Stimulated activated CD8-positive, alpha-beta memory T cell treated with anti-CD3 and anti-CD28 coated beads, Interleukin-4, amount 100 ng/mL, for 48 hours (primary cell): Measurements from ENCODE around the gene EFCAB6.

Source experiments
- DNase-seq: peaks from one replicate; pipeline ENCODE4 v3.0.0-alpha.2; 2020

The EFCAB6 gene

DNA sequence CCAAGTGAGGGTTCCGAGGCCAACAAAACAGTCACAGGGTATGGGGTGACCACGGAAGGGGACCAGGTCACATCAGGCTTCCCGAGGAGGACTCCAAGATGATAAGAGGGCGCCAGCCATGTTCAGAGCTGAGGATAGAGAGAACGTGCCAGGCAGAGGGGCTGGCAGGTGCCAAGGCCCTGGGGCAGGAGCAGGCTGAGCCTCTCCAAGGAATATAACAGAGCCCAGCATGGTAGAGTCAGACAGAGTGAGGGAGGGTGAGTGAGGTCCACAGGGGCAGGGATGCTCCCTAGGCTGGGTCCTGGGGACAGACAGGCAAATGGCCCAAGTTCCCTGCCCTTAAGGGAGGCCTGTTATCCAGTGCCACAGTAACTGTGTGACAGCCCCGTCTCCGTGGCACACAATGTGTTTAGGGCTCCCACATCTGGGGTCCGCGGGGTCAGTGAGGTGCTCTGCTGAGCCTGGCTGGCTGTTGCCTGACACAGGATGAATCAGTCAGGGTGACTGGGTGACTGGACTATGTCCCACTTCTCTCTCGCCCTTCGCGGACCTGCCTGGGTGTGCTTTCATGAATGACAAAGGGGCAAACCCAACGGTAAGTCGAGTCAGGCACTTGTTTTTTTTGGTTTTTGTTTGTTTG, 295.0 kb downstream of the EFCAB6 start:
- DNase-seq: no peak

DNA sequence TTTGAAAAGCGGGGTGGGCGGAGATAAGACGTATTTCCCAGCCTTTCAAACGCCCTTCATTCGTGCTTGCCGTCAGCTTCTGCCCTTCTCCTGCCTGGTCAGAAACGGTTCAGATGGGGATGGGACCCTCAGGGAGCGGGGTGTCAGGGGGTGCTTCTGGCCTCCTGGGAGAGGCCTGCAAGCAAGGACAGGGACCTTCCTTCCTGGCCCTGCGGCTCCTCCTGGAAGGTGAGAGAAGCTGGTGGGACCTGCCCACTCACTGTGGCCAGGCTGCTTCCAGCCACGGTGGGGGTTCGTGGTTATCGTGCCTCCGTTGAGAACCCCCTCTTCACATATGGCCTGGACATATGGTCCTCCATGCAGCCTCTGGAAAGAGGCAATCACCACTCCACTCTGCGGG, 295.7 kb downstream of the EFCAB6 start:
- DNase-seq: no peak

GRCh38 chr22:43515902-43516301, 296.2 kb downstream of the EFCAB6 start:
- DNase-seq: no peak

DNA sequence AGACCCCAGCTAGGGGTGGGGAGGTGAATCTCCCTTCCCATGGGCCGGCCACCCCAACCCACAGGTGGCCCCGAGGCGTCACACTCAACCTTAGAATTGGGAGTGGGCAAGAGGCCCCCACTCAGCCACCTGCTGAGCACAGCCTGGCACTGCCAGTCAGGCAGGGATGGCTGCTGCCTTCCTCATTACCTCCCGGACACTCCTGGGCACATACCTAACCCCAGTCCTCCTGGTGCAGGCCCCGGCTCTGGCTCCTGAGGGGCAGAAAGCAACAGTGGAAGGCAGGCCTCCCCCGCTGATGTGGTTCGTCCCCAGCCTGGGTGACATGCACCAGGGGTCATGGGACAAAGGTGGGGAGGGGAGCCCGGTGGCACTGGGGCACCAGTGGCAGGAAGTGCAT, 296.7 kb downstream of the EFCAB6 start:
- no peak for DNase-seq

DNA sequence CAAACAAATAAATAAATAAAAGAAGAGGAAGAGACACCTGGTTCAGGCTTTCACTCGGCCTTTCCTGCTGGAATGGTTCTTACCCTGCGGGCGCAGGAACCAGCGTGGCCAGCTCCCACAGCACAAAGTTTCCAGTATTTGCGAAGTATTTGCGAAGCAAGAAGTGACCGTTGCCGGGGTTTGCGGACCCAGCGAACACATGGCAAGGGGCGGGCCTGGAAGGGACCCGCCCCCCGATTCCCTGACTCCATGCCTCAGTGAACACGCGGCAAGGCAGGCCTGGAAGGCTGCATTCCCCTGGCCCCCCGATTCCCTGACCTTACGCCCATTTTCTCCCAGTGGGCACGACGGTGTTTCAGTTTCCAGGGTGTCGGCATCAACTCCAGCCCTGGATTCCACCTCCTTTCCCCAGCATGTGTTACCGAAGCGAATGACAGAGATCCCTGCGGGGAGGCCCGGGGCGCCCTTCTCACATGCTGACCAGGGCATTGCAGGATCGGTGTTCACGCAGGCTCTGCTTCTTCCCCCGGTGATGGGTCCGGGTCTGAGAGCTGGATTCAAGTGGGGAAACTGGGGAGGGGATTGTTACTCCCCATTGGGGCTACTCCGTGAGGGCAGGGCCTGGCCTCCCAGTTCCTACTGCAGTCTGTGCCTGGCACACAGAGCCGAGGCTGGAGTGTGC, 297.5 kb downstream of the EFCAB6 start:
- no peak for DNase-seq

DNA sequence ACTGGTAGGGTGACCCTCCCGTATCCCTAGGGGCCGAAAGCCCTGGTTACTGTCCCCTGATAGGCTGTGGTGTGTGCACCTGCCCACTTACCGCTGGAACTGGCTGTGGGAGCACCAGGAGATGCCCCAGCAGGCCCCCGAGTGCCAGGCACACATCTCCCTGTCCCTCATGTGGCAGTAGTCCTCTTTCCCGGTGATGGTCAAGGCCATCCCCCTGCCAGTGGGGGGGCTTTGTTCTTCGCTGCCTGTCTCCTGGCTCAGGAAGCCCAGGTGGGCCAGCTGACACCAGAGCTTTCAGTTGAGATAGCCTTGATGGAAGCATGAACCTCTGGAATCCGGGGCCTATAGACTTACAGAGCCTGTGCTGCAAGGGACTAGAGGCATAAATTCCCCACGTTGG, 299.8 kb downstream of the EFCAB6 start:
- no peak for DNase-seq

GRCh38 chr22:43511276-43511910, 300.7 kb downstream of the EFCAB6 start:
- no peak for DNase-seq

DNA sequence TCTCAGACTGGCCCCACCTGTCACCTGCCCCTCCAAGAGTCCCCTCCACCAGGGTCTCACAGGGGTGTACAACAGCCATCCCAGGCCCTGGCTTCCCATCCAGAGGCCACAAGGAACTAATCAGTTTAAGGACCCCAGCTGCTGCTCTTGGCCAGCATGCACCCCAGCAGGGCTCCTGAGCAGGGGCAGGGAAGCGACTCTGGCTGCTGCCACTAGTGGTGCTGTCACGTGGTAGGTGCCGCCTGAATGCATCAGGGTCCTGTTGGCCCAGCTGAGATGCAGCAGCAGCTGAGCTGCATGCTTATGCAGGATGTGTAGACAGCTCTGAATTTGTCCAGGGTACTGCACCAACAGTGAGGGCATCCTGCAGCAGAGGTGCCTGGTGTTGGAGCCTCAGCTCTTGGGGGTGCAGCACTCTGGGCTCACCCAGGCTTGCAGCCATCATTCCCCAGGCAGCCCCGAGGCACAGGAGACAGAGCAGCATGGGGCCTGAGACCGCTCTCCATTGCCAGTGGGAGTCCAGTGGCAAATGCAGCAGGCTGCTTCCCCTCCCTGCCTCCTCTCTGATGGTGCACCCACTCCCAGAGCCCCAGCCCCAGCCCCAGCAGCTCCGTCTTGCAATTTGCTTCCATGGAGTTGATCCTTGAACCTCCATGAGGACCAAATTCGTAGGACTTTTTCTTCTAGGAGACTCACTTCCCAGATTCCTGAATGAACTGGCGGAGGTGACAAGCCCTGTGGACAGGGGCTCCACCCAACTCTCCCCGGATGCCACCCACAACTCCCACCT, 301.6 kb downstream of the EFCAB6 start:
- no peak for DNase-seq

DNA sequence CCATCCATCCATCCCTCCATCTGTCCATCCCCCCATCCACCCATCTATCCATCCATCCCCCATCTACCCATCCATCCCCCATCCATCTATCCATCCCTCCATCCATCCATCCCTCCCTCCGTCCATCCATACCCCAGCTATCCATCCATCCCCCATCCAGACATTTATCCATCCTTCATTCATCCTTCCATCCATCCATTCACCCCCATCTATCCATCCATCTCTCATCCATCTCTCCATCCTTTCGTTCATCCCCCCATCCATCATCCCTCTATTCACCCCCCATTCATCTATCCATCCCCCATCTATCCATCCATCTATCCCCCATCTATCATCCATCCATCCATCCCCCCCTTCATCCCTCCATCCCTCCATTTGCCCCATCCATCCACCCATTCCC, 302.8 kb downstream of the EFCAB6 start:
- DNase-seq: no peak

- DNase-seq: no peak
Observed at GRCh38 chr22:43508489-43508888, 303.6 kb downstream of the EFCAB6 start.

DNA sequence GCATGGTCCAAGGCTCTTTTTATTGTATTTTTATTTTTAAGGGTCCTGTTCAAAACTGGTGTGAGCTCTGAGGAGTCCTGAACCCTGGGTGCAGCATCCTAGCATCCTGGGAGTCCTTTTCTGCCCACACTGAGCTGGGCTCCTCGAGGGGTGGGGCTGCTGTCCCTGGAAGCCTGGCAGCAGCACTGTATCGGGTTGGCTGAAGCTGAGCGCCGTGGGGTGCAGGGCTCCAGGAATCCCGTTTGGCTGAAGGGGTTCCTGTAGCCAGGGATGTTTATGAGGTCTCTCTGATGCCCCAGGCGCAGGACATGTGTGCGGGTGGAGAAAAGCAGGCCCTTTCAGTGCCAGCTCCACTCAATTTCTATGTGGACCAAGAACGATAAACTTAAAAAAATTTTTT, 304.9 kb downstream of the EFCAB6 start:
- DNase-seq: no peak

GRCh38 chr22:43506487-43506886, 305.6 kb downstream of the EFCAB6 start:
- DNase-seq: no peak

- DNase-seq: no peak
Observed at GRCh38 chr22:43505896-43506295, 306.2 kb downstream of the EFCAB6 start.

GRCh38 chr22:43505423-43505822, 306.7 kb downstream of the EFCAB6 start:
- DNase-seq: no peak

GRCh38 chr22:43504666-43505261, 307.3 kb downstream of the EFCAB6 start:
- DNase-seq: no peak

- no peak for DNase-seq
Observed at GRCh38 chr22:43504068-43504467, 308.0 kb downstream of the EFCAB6 start.

DNA sequence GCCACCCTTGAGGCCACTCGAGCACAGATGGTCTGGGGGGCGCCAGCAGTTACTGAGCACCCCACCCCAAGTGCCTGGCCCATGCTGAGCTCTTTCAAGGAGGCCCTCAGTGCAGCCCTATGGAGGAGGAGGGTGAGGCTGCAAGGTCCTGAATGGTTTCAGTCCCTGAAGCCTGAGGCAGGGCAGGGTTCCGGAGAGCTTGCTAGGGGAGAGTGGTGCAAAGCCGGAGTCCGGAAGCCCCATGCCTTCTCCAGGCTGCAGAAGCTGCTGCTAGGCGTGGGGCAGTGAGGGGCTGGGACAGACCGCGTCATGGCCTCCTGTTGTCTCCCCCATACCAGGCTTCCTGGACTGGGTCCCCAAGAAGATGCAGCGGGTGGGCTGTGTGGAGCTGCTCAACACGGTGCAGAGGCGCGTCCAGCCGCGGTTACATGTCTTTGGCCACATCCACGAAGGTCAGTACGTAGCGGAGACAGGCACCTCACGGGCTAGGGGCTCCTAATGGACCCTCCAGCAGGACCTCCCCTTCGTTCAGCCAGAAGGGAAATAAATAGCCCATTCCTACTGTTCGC, 309.7 kb downstream of the EFCAB6 start:
- DNase-seq: no peak

DNA sequence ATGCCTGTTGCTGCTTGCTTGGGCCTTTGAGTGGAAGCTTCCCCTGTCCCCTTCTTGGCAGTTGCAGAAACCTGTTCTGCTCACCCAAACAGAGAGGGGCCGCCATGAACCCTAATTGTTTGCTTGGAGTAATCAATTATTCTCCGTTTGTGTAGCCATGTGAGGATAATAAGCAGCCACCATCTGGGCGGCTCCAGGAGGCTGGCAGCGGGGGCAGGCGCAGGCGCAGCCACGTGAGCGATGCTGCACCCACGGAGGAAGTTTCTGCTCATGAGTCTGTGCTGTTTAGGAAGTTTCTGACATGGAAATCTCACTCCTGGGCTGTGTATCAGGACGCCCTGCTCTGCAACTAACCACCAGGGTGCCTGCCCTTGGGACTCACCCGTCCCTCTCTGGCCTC, 310.2 kb downstream of the EFCAB6 start:
- DNase-seq: no peak

GRCh38 chr22:43500792-43501785, 311.0 kb downstream of the EFCAB6 start:
- DNase-seq: no peak

- no peak for DNase-seq
Observed at GRCh38 chr22:43498856-43499253, 313.2 kb downstream of the EFCAB6 start.
